ENCODE data around the gene CORO7. TPM values are rescaled to one million over a fixed set of nuclear protein-coding genes. Genes with fewer than 3 reads are reported as not detected.

CORO7 gene
- polyA plus RNA-seq, 3 donors, result 44.7 to 181 (median 68.4) TPM

DNA sequence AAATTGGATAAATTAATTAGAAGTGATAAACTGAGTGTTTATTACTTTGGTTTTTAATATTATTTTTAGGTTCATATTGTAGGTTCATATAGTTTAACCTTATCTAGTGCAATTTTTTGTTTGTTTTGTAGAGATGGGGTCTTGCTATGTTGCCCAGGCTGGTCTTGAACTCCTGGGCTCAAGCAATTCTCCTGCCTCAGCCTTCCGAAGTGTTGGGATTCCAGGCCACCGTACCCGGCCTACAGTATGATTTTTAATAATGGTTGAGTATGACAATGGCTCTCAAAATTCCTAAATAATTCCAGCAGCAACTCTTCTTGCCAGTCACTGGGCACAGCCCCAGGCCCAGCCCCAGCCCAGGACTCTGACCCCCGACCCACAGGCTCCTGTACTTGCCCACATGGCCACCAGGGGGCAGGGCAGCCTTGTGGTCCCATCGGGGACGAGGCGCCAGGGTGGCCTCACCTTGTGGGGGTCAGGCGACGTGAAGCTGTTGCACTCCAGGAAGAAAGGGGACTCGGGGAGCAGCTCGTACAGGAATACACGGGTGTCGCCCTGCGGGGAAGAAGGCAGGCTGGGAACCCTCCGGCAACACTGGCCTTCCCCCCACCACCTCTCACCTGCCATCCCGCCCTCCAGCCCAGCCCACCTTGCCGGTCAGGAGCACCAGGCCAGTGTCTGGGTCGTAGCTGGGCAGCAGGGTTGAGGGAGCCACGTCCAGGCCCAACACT lies 57.4 kb downstream of the CORO7 start:
- Histone ChIP-seq H3K4me2 (replicated peaks; ENCODE audit: extremely low read depth, low read length, poor library complexity, severe bottlenecking) (no peak overlapping the region), H3K79me2 (ENCODE audit: insufficient read depth, low read length) (no peaks in the 10 kb centered on the region), H3K27ac (ENCODE audit: low read depth in 1 of 2, low read length in 2 of 2) (no peak overlapping the region), H4K20me1 (ENCODE audit: insufficient read depth, low read length) (peaks cover 77% of the 10 kb centered on the region), H3K4me1 (ENCODE audit: control insufficient read depth in 1 of 2, insufficient read depth in 2 of 2, low read length in 2 of 2) (no peaks in the 10 kb centered on the region), H3K27me3 (ENCODE audit: control insufficient read depth in 2 of 2, insufficient read depth in 2 of 2, low read length in 2 of 2) (no peaks in the 10 kb centered on the region), H3K36me3 (replicated peaks in 1 of 2; ENCODE audit: control insufficient read depth in 1 of 2, insufficient read depth in 2 of 2, low read length in 2 of 2) (peaks cover 78 to 93% of the 10 kb centered on the region in 2 donors), H3K4me3 (replicated peaks in 1 of 3; ENCODE audit: low read depth in 2 of 3, low read length in 3 of 3) (no peak overlapping the region), H3K9me3 (replicated peaks in 1 of 2; ENCODE audit: control insufficient read depth in 1 of 2, insufficient read depth in 1 of 2, low read length in 2 of 2) (no peaks in the 10 kb centered on the region), H3K9ac (ENCODE audit: insufficient read depth, low read length, poor library complexity, severe bottlenecking) (no peak overlapping the region), H2AFZ (ENCODE audit: insufficient read depth, low read depth, low read length, poor library complexity, severe bottlenecking) (no peak overlapping the region)
- Mint-ChIP-seq H3K4me3 (no peak overlapping the region), H3K27me3 (ENCODE audit: low read depth in 3 of 3) (peaks cover 1% of the 10 kb centered on the region in 3 donors), H3K36me3 (peaks cover 67 to 97% of the 10 kb centered on the region in 2 donors), H3K9me3 (no peaks in the 10 kb centered on the region), H3K4me1 (no peaks in the 10 kb centered on the region), H3K27ac (peak overlapping the region in 2 of 7 donors; percentile 58 to 79)
- 81% methylated on average over 12 of the region's 19 CpGs for WGBS (ENCODE audit: insufficient coverage)
- intact Hi-C loops (cut with micrococcal nuclease), result no loop called here
- DNase-seq, result peak in 2 of 3 donors; percentile 27 to 51
- peak; percentile 99 for TF ChIP-seq CTCF (IDR thresholded peaks at IDR 0.05)

DNA sequence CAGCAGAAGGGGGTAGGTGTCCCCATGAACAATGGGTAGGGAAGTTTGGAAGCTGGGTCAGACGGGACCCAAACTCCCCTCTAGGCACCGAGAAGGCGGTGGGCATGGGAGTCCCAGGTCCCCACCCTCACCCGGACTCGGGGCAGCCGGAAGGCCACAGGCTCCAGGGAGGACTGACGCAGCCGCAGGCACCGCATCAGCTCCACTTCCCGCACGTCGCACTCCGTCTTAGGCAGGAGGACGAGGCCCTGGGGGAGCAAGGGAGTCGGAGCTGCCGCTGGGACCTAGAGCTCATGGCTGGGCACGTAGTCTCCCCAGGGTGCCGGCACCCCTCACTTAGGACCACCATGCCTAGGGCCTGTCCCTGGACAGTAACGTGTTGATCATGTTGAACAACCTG lies 58.2 kb downstream of the CORO7 start:
- H3K4me1 ChIP-seq (ENCODE audit: control insufficient read depth in 1 of 2, insufficient read depth in 2 of 2, low read length in 2 of 2), result no peaks in the 10 kb centered on the region
- intact Hi-C loops (cut with micrococcal nuclease), result no loop called here
- Mint-ChIP-seq H3K36me3 (peaks cover 66 to 97% of the 10 kb centered on the region in 2 donors), H3K27ac (no peak overlapping the region), H3K4me1 (peaks cover 2% of the 10 kb centered on the region), H3K4me3 (no peak overlapping the region), H3K27me3 (ENCODE audit: low read depth in 3 of 3) (peaks cover 1 to 3% (median 1%) of the 10 kb centered on the region in 3 donors), H3K9me3 (no peaks in the 10 kb centered on the region)
- WGBS (ENCODE audit: insufficient coverage), result over 99% methylated on average over 18 of the region's 19 CpGs
- H3K27ac ChIP-seq (ENCODE audit: low read depth in 1 of 2, low read length in 2 of 2), result no peak overlapping the region
- H3K9ac ChIP-seq (ENCODE audit: insufficient read depth, low read length, poor library complexity, severe bottlenecking), result no peak overlapping the region
- no peak overlapping the region for H2AFZ ChIP-seq (ENCODE audit: insufficient read depth, low read depth, low read length, poor library complexity, severe bottlenecking)
- no peaks in the 10 kb centered on the region for H3K9me3 ChIP-seq (replicated peaks in 1 of 2; ENCODE audit: control insufficient read depth in 1 of 2, insufficient read depth in 1 of 2, low read length in 2 of 2)
- H3K27me3 ChIP-seq (ENCODE audit: control insufficient read depth in 2 of 2, insufficient read depth in 2 of 2, low read length in 2 of 2), result no peaks in the 10 kb centered on the region
- H3K79me2 ChIP-seq (ENCODE audit: insufficient read depth, low read length), result no peaks in the 10 kb centered on the region
- H3K4me3 ChIP-seq (replicated peaks in 1 of 3; ENCODE audit: low read depth in 2 of 3, low read length in 3 of 3), result no peak overlapping the region
- no peak for DNase-seq
- H3K4me2 ChIP-seq (replicated peaks; ENCODE audit: extremely low read depth, low read length, poor library complexity, severe bottlenecking), result no peak overlapping the region
- H4K20me1 ChIP-seq (ENCODE audit: insufficient read depth, low read length), result peaks cover 75% of the 10 kb centered on the region
- no peak for TF ChIP-seq CTCF (IDR thresholded peaks at IDR 0.05)
- H3K36me3 ChIP-seq (replicated peaks in 1 of 2; ENCODE audit: control insufficient read depth in 1 of 2, insufficient read depth in 2 of 2, low read length in 2 of 2), result peaks cover 82 to 91% of the 10 kb centered on the region in 2 donors

Data from CD14-positive monocyte (primary cell).